Fibroblast of lung (primary cell): ENCODE results near the gene CNKSR3. TPM values are rescaled to one million over a fixed set of nuclear protein-coding genes. Genes with fewer than 3 reads are reported as not detected.

ENCODE experiments used
- DNase-seq, 2 donors: peaks; one replicate each; pipeline versions ENCODE4 v3.0.0 to v3.0.0-alpha.2; 2010; ENCODE audit warnings: low read depth in 2 of 2
- H2AFZ ChIP-seq: 2 replicates; pipeline ENCODE4 v1.5.1; 2012; ENCODE audit warnings: low read length, control low read depth, inconsistent platforms
- H3K27ac ChIP-seq: 2 replicates; pipeline ENCODE4 v1.5.1; 2011; ENCODE audit warnings: low read length, control low read depth; ENCODE audit not compliant: insufficient read depth
- H3K27me3 ChIP-seq: 2 replicates; pipeline ENCODE4 v1.5.1; 2011; ENCODE audit warnings: mild to moderate bottlenecking, low read length; ENCODE audit not compliant: control insufficient read depth, insufficient read depth
- H3K36me3 ChIP-seq: 2 replicates; pipeline ENCODE4 v1.5.1; 2011; ENCODE audit warnings: low read length; ENCODE audit not compliant: control insufficient read depth, insufficient read depth
- H3K4me1 ChIP-seq: 2 replicates; pipeline ENCODE4 v1.5.1; 2011; ENCODE audit warnings: low read length; ENCODE audit not compliant: control insufficient read depth, insufficient read depth; ENCODE audit errors: extremely low read depth
- H3K4me2 ChIP-seq: 2 replicates; pipeline ENCODE4 v1.5.1; 2011; ENCODE audit warnings: low read length, control low read depth; ENCODE audit not compliant: insufficient read depth; ENCODE audit errors: extremely low read depth
- H3K4me3 ChIP-seq, 4 experiments: fragments of 200-600 bp in 1 of 4; sonication (generic) in 1 of 4; replicated peaks in 1 of 4; 2 replicates each; pipeline ENCODE4 v1.5.1; 2011 to 2016; ENCODE audit warnings: low read length in 4 of 4, low read depth in 3 of 4, mild to moderate bottlenecking in 3 of 4, control low read depth in 2 of 4, inconsistent platforms in 1 of 4, mixed read lengths in 1 of 4; ENCODE audit not compliant: insufficient read depth in 1 of 4; ENCODE audit errors: control extremely low read depth in 1 of 4
- H3K79me2 ChIP-seq: 2 replicates; pipeline ENCODE4 v1.5.1; 2012; ENCODE audit warnings: mild to moderate bottlenecking, low read length, inconsistent platforms; ENCODE audit not compliant: control insufficient read depth, insufficient read depth
- H3K9ac ChIP-seq: 2 replicates; pipeline ENCODE4 v1.5.1; 2011; ENCODE audit warnings: mild to moderate bottlenecking, low read length, control low read depth; ENCODE audit not compliant: insufficient read depth
- H3K9me3 ChIP-seq: 2 replicates; pipeline ENCODE4 v1.5.1; 2012; ENCODE audit warnings: low read depth, low read length; ENCODE audit not compliant: control insufficient read depth, insufficient read depth
- H4K20me1 ChIP-seq: 2 replicates; pipeline ENCODE4 v1.5.1; 2011; ENCODE audit warnings: low read length; ENCODE audit not compliant: control insufficient read depth, insufficient read depth; ENCODE audit errors: extremely low read depth
- CTCF ChIP-seq, 2 donors: IDR thresholded peaks in 1 of 2; conservative IDR thresholded peaks in 1 of 2; 1 replicate in 1 of 2; 2 replicates in 1 of 2; pipeline ENCODE4 v1.5.1; 2011 to 2012; ENCODE audit warnings: low read length in 2 of 2, control low read depth in 1 of 2, inconsistent platforms in 1 of 2, low read depth in 1 of 2, mild to moderate bottlenecking in 1 of 2
- EZH2 ChIP-seq: IDR thresholded peaks from 2 replicates; pipeline ENCODE4 v1.5.1; 2012; ENCODE audit warnings: low read length, control low read depth, mild to moderate bottlenecking; ENCODE audit errors: missing control alignments
- polyA plus RNA-seq, 2 donors: library from polyadenylated mRNA; depleted of rRNA in 1 of 2; stranded (reverse) in 1 of 2; unstranded in 1 of 2; fragments of >200 nt; gene quantifications; 2 replicates each; pipeline ENCODE4 v1.2.1, GENCODE V29; 2011 to 2012; ENCODE audit warnings: missing spikeins in 1 of 2
- total RNA-seq: library from RNA; depleted of rRNA; stranded (reverse); fragments of >200 nt; gene quantifications from 2 replicates; pipeline ENCODE4 v1.2.1, GENCODE V29; 2014

Gene CNKSR3
- total and polyA plus RNA-seq, 2 donors (not counting 1 experiment from before 2014, with no cell fraction given), result 5.5 to 14.0 TPM

GRCh38 chr6:154506991-154507898 lies 3.2 kb downstream of the CNKSR3 start:
- TF ChIP-seq CTCF (conservative IDR thresholded peaks at IDR 0.05 in 1 of 2, IDR thresholded peaks at IDR 0.05 in 1 of 2; ENCODE audit: low read depth in 1 of 2, low read length in 2 of 2) (no peak), EZH2 (no peak)
- H3K4me3 ChIP-seq, result peak overlapping the region in 1 of 4 experiments; percentile 89
- H4K20me1 ChIP-seq, result no peaks in the 10 kb centered on the region
- no peaks in the 10 kb centered on the region for H3K27me3 ChIP-seq
- no peak overlapping the region for H2AFZ ChIP-seq
- no peak overlapping the region for H3K9ac ChIP-seq
- peaks cover 60% of the 10 kb centered on the region for H3K79me2 ChIP-seq
- no peak overlapping the region for H3K27ac ChIP-seq
- peaks cover 5% of the 10 kb centered on the region for H3K4me1 ChIP-seq
- H3K9me3 ChIP-seq, result no peaks in the 10 kb centered on the region
- H3K36me3 ChIP-seq, result peaks cover 4% of the 10 kb centered on the region
- peak overlapping the region; percentile 17 for H3K4me2 ChIP-seq
- no peak for DNase-seq

GRCh38 chr6:154506582-154506981 lies 3.9 kb downstream of the CNKSR3 start:
- Histone ChIP-seq H3K9ac (no peak overlapping the region), H2AFZ (no peak overlapping the region), H3K4me2 (no peak overlapping the region), H3K27ac (no peak overlapping the region), H3K27me3 (no peaks in the 10 kb centered on the region), H3K4me3 (no peak overlapping the region), H3K36me3 (peaks cover 4% of the 10 kb centered on the region), H3K9me3 (no peaks in the 10 kb centered on the region), H3K79me2 (peaks cover 60% of the 10 kb centered on the region), H3K4me1 (peaks cover 5% of the 10 kb centered on the region), H4K20me1 (no peaks in the 10 kb centered on the region)
- no peak for DNase-seq
- TF ChIP-seq CTCF (conservative IDR thresholded peaks at IDR 0.05 in 1 of 2, IDR thresholded peaks at IDR 0.05 in 1 of 2; ENCODE audit: low read depth in 1 of 2, low read length in 2 of 2) (no peak), EZH2 (no peak)

- Histone ChIP-seq H4K20me1 (no peaks in the 10 kb centered on the region), H3K79me2 (peaks cover 63% of the 10 kb centered on the region), H3K27me3 (no peaks in the 10 kb centered on the region), H2AFZ (no peak overlapping the region), H3K4me2 (no peak overlapping the region), H3K36me3 (peaks cover 4% of the 10 kb centered on the region), H3K9ac (no peak overlapping the region), H3K27ac (no peak overlapping the region), H3K4me3 (no peak overlapping the region), H3K4me1 (peaks cover 5% of the 10 kb centered on the region), H3K9me3 (no peaks in the 10 kb centered on the region)
- no peak for DNase-seq
- TF ChIP-seq CTCF (conservative IDR thresholded peaks at IDR 0.05 in 1 of 2, IDR thresholded peaks at IDR 0.05 in 1 of 2; ENCODE audit: low read depth in 1 of 2, low read length in 2 of 2) (no peak), EZH2 (no peak)
Measured at GRCh38 chr6:154506108-154506507, 4.4 kb downstream of the CNKSR3 start.
